Epithelial cell of proximal tubule (primary cell): ENCODE results near the gene TMEM140. TPM values are rescaled to one million over a fixed set of nuclear protein-coding genes. Genes with fewer than 3 reads are reported as not detected.

Experiments used
- DNase-seq: peaks from one replicate; pipeline ENCODE4 v3.0.0-alpha.2; 2011; ENCODE audit warnings: low read depth
- H3K4me3 ChIP-seq: 2 replicates; pipeline ENCODE4 v1.5.1; 2011; ENCODE audit warnings: low read depth, mild to moderate bottlenecking, low read length
- CTCF ChIP-seq: conservative IDR thresholded peaks from 2 replicates; pipeline ENCODE4 v1.5.1; 2012; ENCODE audit warnings: low read depth, mild to moderate bottlenecking, low read length
- total RNA-seq: library from RNA; depleted of rRNA; stranded (reverse); fragments of >200 nt; gene quantifications from 2 replicates; pipeline ENCODE4 v1.2.3, GENCODE V29; 2015

The TMEM140 gene
- total RNA-seq, 1 donor from 2014 or later = 0.46 TPM

- H3K4me3 ChIP-seq = no peak overlapping the region
- TF ChIP-seq CTCF = no peak
- no peak for DNase-seq
Measured at GRCh38 chr7:135158141-135158655, 10.3 kb downstream of the TMEM140 start.

GRCh38 chr7:135158874-135159273 is 11.0 kb downstream of the TMEM140 start:
- DNase-seq = no peak
- TF ChIP-seq CTCF = no peak
- no peak overlapping the region for H3K4me3 ChIP-seq

DNA sequence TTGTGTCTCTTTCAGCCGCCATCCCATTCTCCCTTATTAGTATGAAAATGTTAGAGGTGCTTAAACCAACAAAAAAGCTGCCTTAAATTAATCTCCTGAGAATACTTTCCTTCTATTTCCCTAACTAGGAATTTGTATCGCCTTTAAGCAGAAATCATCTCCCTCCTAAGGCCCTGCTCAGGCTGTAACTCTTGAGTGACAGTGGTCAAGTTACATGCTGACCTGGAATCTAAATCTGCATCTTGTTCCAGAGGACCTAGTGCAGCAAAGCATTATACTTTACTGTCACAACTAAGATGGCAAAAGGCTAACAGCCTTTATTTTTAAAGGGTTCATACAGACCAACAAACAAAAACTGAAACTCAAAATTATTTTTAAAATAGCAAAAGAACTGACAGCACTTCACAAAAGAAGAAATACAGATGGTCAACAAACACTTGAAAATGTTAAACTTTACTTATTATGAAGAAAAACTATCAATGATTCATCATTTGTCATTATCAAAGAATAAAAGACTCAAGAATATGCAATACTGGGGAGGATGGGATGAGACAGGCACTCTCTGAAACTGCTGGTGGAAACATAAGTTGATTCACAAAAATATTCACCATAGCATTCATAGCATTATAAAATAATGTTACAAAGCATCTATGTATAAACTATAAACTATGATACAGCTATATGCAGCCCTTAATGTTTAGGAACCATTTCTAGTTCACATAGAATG is 11.7 kb downstream of the TMEM140 start:
- no peak for TF ChIP-seq CTCF
- H3K4me3 ChIP-seq = no peak overlapping the region
- DNase-seq = no peak

GRCh38 chr7:135160098-135160857 is 12.4 kb downstream of the TMEM140 start:
- no peak for TF ChIP-seq CTCF
- DNase-seq = no peak

GRCh38 chr7:135160858-135161653 is 13.2 kb downstream of the TMEM140 start:
- no peak overlapping the region for H3K4me3 ChIP-seq
- DNase-seq = no peak
- TF ChIP-seq CTCF = no peak

More at GRCh38 chr7:135160098-135160857, 12.4 kb downstream of the TMEM140 start:
- H3K4me3 ChIP-seq = no peak overlapping the region

DNA sequence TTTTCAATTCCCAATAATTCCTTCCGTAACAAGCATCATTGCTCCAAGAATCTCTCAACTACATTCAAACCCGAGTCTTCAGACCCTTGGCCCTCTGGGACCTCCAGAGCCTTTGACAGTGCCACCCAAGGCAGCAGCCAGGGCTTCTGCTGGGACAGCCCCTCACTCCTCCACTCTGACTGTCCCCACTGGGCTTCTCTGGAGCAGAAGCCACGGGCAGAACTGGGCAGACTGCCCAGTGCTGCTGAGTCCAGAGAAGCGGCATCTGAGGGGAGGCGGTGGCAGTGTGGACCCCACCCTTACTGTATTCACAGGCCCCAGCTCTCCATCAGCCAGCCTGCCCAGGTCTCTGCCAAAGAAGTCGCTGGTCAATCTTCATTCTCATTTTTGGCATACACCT is 13.8 kb downstream of the TMEM140 start:
- H3K4me3 ChIP-seq = no peak overlapping the region
- TF ChIP-seq CTCF = no peak
- no peak for DNase-seq
